Skeletal muscle satellite cell (primary cell): ENCODE data around the gene KIAA1549.

Experiments
- H3K27me3 ChIP-seq: 2 replicates; pipeline ENCODE4 v1.7.0; 2013; ENCODE audit warnings: low read length; ENCODE audit not compliant: control insufficient read depth, insufficient read depth
- H3K36me3 ChIP-seq: 2 replicates; pipeline ENCODE4 v1.7.0; 2013; ENCODE audit warnings: mild to moderate bottlenecking, control low read depth, low read length; ENCODE audit not compliant: insufficient read depth
- H3K4me1 ChIP-seq: 2 replicates; pipeline ENCODE4 v1.7.0; 2013; ENCODE audit warnings: low read length; ENCODE audit not compliant: control insufficient read depth, insufficient read depth
- H3K4me2 ChIP-seq: 2 replicates; pipeline ENCODE4 v1.7.0; 2013; ENCODE audit warnings: mild to moderate bottlenecking, low read length
- H3K4me3 ChIP-seq: 2 replicates; pipeline ENCODE4 v1.7.0; 2013; ENCODE audit warnings: low read length
- H3K9ac ChIP-seq: 2 replicates; pipeline ENCODE4 v1.7.0; 2013; ENCODE audit warnings: mild to moderate bottlenecking, low read depth, low read length, moderate library complexity
- H3K9me3 ChIP-seq: replicated peaks from 2 replicates; pipeline ENCODE4 v1.7.0; 2013; ENCODE audit warnings: mild to moderate bottlenecking, control low read depth, low read length

The KIAA1549 gene

GRCh38 chr7:138900035-138900828, 81.0 kb downstream of the KIAA1549 start:
- Histone ChIP-seq H3K9ac (no peak overlapping the region), H3K27me3 (no peaks in the 10 kb centered on the region), H3K9me3 (no peaks in the 10 kb centered on the region), H3K4me3 (no peak overlapping the region), H3K4me2 (peak overlapping the region; percentile 17), H3K4me1 (peaks cover 14% of the 10 kb centered on the region), H3K36me3 (no peaks in the 10 kb centered on the region)

GRCh38 chr7:138898802-138899201, 82.4 kb downstream of the KIAA1549 start:
- Histone ChIP-seq H3K27me3 (no peaks in the 10 kb centered on the region), H3K4me1 (peaks cover 14% of the 10 kb centered on the region), H3K4me3 (no peak overlapping the region), H3K36me3 (no peaks in the 10 kb centered on the region), H3K9ac (no peak overlapping the region), H3K4me2 (no peak overlapping the region), H3K9me3 (no peaks in the 10 kb centered on the region)

GRCh38 chr7:138898255-138898654, 82.9 kb downstream of the KIAA1549 start:
- no peaks in the 10 kb centered on the region for H3K9me3 ChIP-seq
- H3K9ac ChIP-seq, result no peak overlapping the region
- no peaks in the 10 kb centered on the region for H3K27me3 ChIP-seq
- H3K4me3 ChIP-seq, result no peak overlapping the region
- no peak overlapping the region for H3K4me2 ChIP-seq
- peaks cover 14% of the 10 kb centered on the region for H3K4me1 ChIP-seq
- no peaks in the 10 kb centered on the region for H3K36me3 ChIP-seq

GRCh38 chr7:138895679-138896078, 85.5 kb downstream of the KIAA1549 start:
- H3K4me2 ChIP-seq, result no peak overlapping the region
- H3K9me3 ChIP-seq, result no peaks in the 10 kb centered on the region
- no peaks in the 10 kb centered on the region for H3K27me3 ChIP-seq
- no peak overlapping the region for H3K9ac ChIP-seq
- H3K4me3 ChIP-seq, result no peak overlapping the region
- peaks cover 12% of the 10 kb centered on the region for H3K4me1 ChIP-seq
- H3K36me3 ChIP-seq, result no peaks in the 10 kb centered on the region

- Histone ChIP-seq H3K4me1 (peaks cover 1% of the 10 kb centered on the region), H3K9ac (no peak overlapping the region), H3K36me3 (no peaks in the 10 kb centered on the region), H3K9me3 (no peaks in the 10 kb centered on the region), H3K4me2 (no peak overlapping the region), H3K27me3 (no peaks in the 10 kb centered on the region), H3K4me3 (no peak overlapping the region)
Observed at GRCh38 chr7:138893258-138893657, 87.9 kb downstream of the KIAA1549 start.

- no peaks in the 10 kb centered on the region for H3K4me1 ChIP-seq
- no peak overlapping the region for H3K4me2 ChIP-seq
- H3K9ac ChIP-seq, result no peak overlapping the region
- H3K36me3 ChIP-seq, result no peaks in the 10 kb centered on the region
- H3K9me3 ChIP-seq, result no peaks in the 10 kb centered on the region
- H3K27me3 ChIP-seq, result no peaks in the 10 kb centered on the region
- no peak overlapping the region for H3K4me3 ChIP-seq
Observed at GRCh38 chr7:138892812-138893211, 88.4 kb downstream of the KIAA1549 start.

GRCh38 chr7:138892006-138892630, 89.1 kb downstream of the KIAA1549 start:
- no peaks in the 10 kb centered on the region for H3K4me1 ChIP-seq
- no peak overlapping the region for H3K9ac ChIP-seq
- no peaks in the 10 kb centered on the region for H3K9me3 ChIP-seq
- no peaks in the 10 kb centered on the region for H3K36me3 ChIP-seq
- H3K27me3 ChIP-seq, result no peaks in the 10 kb centered on the region
- no peak overlapping the region for H3K4me3 ChIP-seq
- no peak overlapping the region for H3K4me2 ChIP-seq

- Histone ChIP-seq H3K4me1 (no peaks in the 10 kb centered on the region), H3K9me3 (no peaks in the 10 kb centered on the region), H3K4me3 (no peak overlapping the region), H3K9ac (no peak overlapping the region), H3K36me3 (no peaks in the 10 kb centered on the region), H3K27me3 (no peaks in the 10 kb centered on the region), H3K4me2 (no peak overlapping the region)
Observed at GRCh38 chr7:138891446-138891810, 89.8 kb downstream of the KIAA1549 start.

- no peak overlapping the region for H3K4me3 ChIP-seq
- no peaks in the 10 kb centered on the region for H3K4me1 ChIP-seq
- no peak overlapping the region for H3K4me2 ChIP-seq
- no peaks in the 10 kb centered on the region for H3K9me3 ChIP-seq
- no peak overlapping the region for H3K9ac ChIP-seq
- no peaks in the 10 kb centered on the region for H3K36me3 ChIP-seq
- H3K27me3 ChIP-seq, result no peaks in the 10 kb centered on the region
Observed at GRCh38 chr7:138890499-138891445, 90.4 kb downstream of the KIAA1549 start.

- H3K4me2 ChIP-seq, result no peak overlapping the region
- no peak overlapping the region for H3K9ac ChIP-seq
- H3K36me3 ChIP-seq, result no peaks in the 10 kb centered on the region
- H3K4me1 ChIP-seq, result no peaks in the 10 kb centered on the region
- no peak overlapping the region for H3K4me3 ChIP-seq
- H3K27me3 ChIP-seq, result no peaks in the 10 kb centered on the region
- H3K9me3 ChIP-seq, result no peaks in the 10 kb centered on the region
Observed at GRCh38 chr7:138889582-138890498, 91.3 kb downstream of the KIAA1549 start.
